HepG2 (cell line): Measurements from ENCODE around the gene NELL2. TPM values are rescaled to one million over a fixed set of nuclear protein-coding genes. Genes with fewer than 3 reads are reported as not detected.

Experiments used
- ATAC-seq: fragments of 200-7000 bp; cut with Tn5 transposase; 3 replicates; pipeline ENCODE4 v1.9.1; 2020; ENCODE audit warnings: mild to moderate bottlenecking, moderate library complexity
- BruUV-seq: library from RNA; stranded (reverse); fragments of 400-500 nt; replicated peaks from 2 replicates; lab custom pipeline; 2021; lab: Mats Ljungman, UMichigan
- CTCF ChIA-PET: fragments of 300-600 bp; formaldehyde crosslinking; extraction: SDS; loops from one replicate; lab custom pipeline; 2021; ENCODE audit warnings: low total read pairs, inconsistent platforms, low intra/inter-chr PET ratio; lab: Yijun Ruan, JAX
- POLR2A ChIA-PET: fragments of 350-600 bp; sonication (Branson Sonifier 250); formaldehyde crosslinking; loops from one replicate; lab custom pipeline; 2020; ENCODE audit warnings: antibody characterized with exemption, inconsistent platforms; lab: Yijun Ruan, JAX
- DNase-seq: peaks from one replicate; pipeline ENCODE4 v3.0.0-alpha.2; 2015; ENCODE audit warnings: low spot score
- FAIRE-seq: peaks from 3 replicates; lab custom pipeline; 2011; peaks lifted over from hg19 to GRCh38; lab: Jason Lieb, UNC
- H2AFZ ChIP-seq: one replicate; pipeline ENCODE4 v1.6.1; 2011; ENCODE audit warnings: low read length, inconsistent platforms
- H3K27ac ChIP-seq: fragments of 300-600 bp; 3 replicates; pipeline ENCODE4 v1.8.0; 2011; ENCODE audit warnings: mixed run types, mild to moderate bottlenecking, mixed read lengths, low read length, inconsistent platforms; ENCODE audit not compliant: insufficient read depth; ENCODE audit errors: extremely low read length
- H3K27me3 ChIP-seq, 2 experiments: fragments of 200-600 bp in 1 of 2; 2 replicates in 1 of 2; 3 replicates in 1 of 2; pipeline versions ENCODE4 v1.6.0 to v1.8.0; 2011; ENCODE audit warnings: low read length in 2 of 2, mild to moderate bottlenecking in 2 of 2, moderate library complexity in 2 of 2, inconsistent platforms in 1 of 2; ENCODE audit not compliant: insufficient read depth in 2 of 2, control insufficient read depth in 1 of 2
- H3K36me3 ChIP-seq, 2 experiments: fragments of 200-600 bp in 1 of 2; replicated peaks in 1 of 2; 2 replicates in 1 of 2; 3 replicates in 1 of 2; pipeline versions ENCODE4 v1.5.1 to v1.8.0; 2011; ENCODE audit warnings: low read length in 2 of 2, inconsistent platforms in 1 of 2; ENCODE audit not compliant: insufficient read depth in 2 of 2, control insufficient read depth in 1 of 2
- H3K4me1 ChIP-seq: 2 replicates; pipeline ENCODE4 v1.5.1; 2012; ENCODE audit warnings: low read length, inconsistent platforms; ENCODE audit not compliant: insufficient read depth
- H3K4me2 ChIP-seq: 2 replicates; pipeline ENCODE4 v1.6.0; 2011; ENCODE audit warnings: low read depth, low read length, inconsistent platforms
- H3K4me3 ChIP-seq, 3 experiments: fragments of 200-600 bp in 1 of 3; sonication (generic), shearing (Covaris generic) in 1 of 3; replicated peaks in 1 of 3; 2 replicates each; pipeline ENCODE4 v1.5.1; 2011 to 2016; ENCODE audit warnings: low read length in 3 of 3, inconsistent platforms in 2 of 3, low read depth in 2 of 3, mild to moderate bottlenecking in 2 of 3, control low read depth in 1 of 3, mixed read lengths in 1 of 3; ENCODE audit not compliant: insufficient read depth in 1 of 3
- H3K79me2 ChIP-seq: one replicate; pipeline ENCODE4 v1.6.1; 2011; ENCODE audit warnings: low read length, inconsistent platforms; ENCODE audit not compliant: insufficient read depth
- H3K9ac ChIP-seq: 2 replicates; pipeline ENCODE4 v1.6.0; 2011; ENCODE audit warnings: mild to moderate bottlenecking, low read depth, low read length, inconsistent platforms; ENCODE audit not compliant: insufficient read depth
- H3K9me3 ChIP-seq: 2 replicates; pipeline ENCODE4 v1.5.1; 2012; ENCODE audit warnings: mild to moderate bottlenecking, low read length
- H4K20me1 ChIP-seq: 2 replicates; pipeline ENCODE4 v1.6.0; 2011; ENCODE audit warnings: inconsistent platforms, mild to moderate bottlenecking, low read length, moderate library complexity; ENCODE audit not compliant: insufficient read depth
- ETV5 ChIP-seq: IDR thresholded peaks from 2 replicates; pipeline ENCODE4 v1.6.1; 2018; ENCODE audit warnings: missing biosample characterization, missing genetic modification reagents, inconsistent platforms, borderline replicate concordance
- GTF2F1 ChIP-seq: fragments of 150-350 bp; IDR thresholded peaks from 2 replicates; pipeline ENCODE4 v1.6.1; 2014; ENCODE audit warnings: low read length
- GZF1 ChIP-seq: sonication (generic); formaldehyde crosslinking; IDR thresholded peaks from 2 replicates; pipeline ENCODE4 v1.5.1; 2020; ENCODE audit warnings: mild to moderate bottlenecking, missing genetic modification reagents
- HNRNPK ChIP-seq: fragments of 200-400 bp; formaldehyde crosslinking; IDR thresholded peaks from 2 replicates; pipeline ENCODE4 v1.6.1; 2018; ENCODE audit warnings: low read length, low read depth, moderate library complexity, mild to moderate bottlenecking; ENCODE audit not compliant: poor library complexity, severe bottlenecking
- IKZF4 ChIP-seq: sonication (generic); formaldehyde crosslinking; IDR thresholded peaks from 2 replicates; pipeline ENCODE4 v1.5.1; 2020; ENCODE audit warnings: borderline replicate concordance, mild to moderate bottlenecking, low read depth, missing genetic modification reagents; ENCODE audit errors: not compliant biosample characterization
- KDM1A ChIP-seq: IDR thresholded peaks from 2 replicates; pipeline ENCODE4 v1.6.1; 2016; ENCODE audit warnings: missing compliant biosample characterization
- NFAT5 ChIP-seq: sonication (generic); formaldehyde crosslinking; IDR thresholded peaks from 2 replicates; pipeline ENCODE4 v1.4.0; 2020; ENCODE audit warnings: missing genetic modification reagents
- SIN3B ChIP-seq: fragments of 150-350 bp; IDR thresholded peaks from 2 replicates; pipeline ENCODE4 v1.6.1; 2014; ENCODE audit warnings: low read length
- TEF ChIP-seq: sonication (generic); formaldehyde crosslinking; IDR thresholded peaks from 2 replicates; pipeline ENCODE4 v1.5.0; 2020; ENCODE audit warnings: missing genetic modification reagents
- TOPORS ChIP-seq: sonication (generic); formaldehyde crosslinking; IDR thresholded peaks from 2 replicates; pipeline ENCODE4 v1.8.0; 2023; ENCODE audit warnings: mild to moderate bottlenecking, missing genetic modification reagents
- ZFY ChIP-seq: sonication (generic); formaldehyde crosslinking; IDR thresholded peaks from 2 replicates; pipeline ENCODE4 v1.4.0; 2020; ENCODE audit warnings: missing genetic modification reagents
- ZNF576 ChIP-seq: sonication (generic); formaldehyde crosslinking; IDR thresholded peaks from 2 replicates; pipeline ENCODE4 v1.4.0; 2020; ENCODE audit warnings: mild to moderate bottlenecking, missing genetic modification reagents
- ZNF616 ChIP-seq: sonication (generic); formaldehyde crosslinking; IDR thresholded peaks from 2 replicates; pipeline ENCODE4 v1.5.0; 2020; ENCODE audit warnings: low read depth, mild to moderate bottlenecking, missing genetic modification reagents
- ZNF740 ChIP-seq: sonication (generic); formaldehyde crosslinking; IDR thresholded peaks from 2 replicates; pipeline ENCODE4 v1.4.0; 2020; ENCODE audit warnings: missing genetic modification reagents
- WGBS: methylation state at CpG from one replicate; pipeline ENCODE4 v1.1.6; 2017; ENCODE audit warnings: low lambda C conversion rate; 5-methylcytosine and 5-hydroxymethylcytosine counted together
- in situ Hi-C: cut with HindIII; loops from 2 replicates; pipeline ENCODE4 v1.10.0; 2017; ENCODE audit warnings: low pct_unique_long_range_greater_than_20kb; ENCODE audit not compliant: extremely low pct_ligation_motif_present
- intact Hi-C: fragments of 100-400 bp; cut with micrococcal nuclease; formaldehyde crosslinking; loops from one replicate; pipeline ENCODE4 v1.10.0; 2022; ENCODE audit not compliant: unreplicated experiment
- polyA plus RNA-seq, 8 experiments: library from polyadenylated mRNA; depleted of rRNA in 3 of 8; stranded (reverse) in 7 of 8; unstranded in 1 of 8; fragments of >200 nt; fragmentation: Illumina TruSeq in 4 of 8; extraction: Trizol in 4 of 8; gene quantifications; 2 replicates each; pipeline versions ENCODE4 v1.2.1 to v1.2.3, GENCODE V29; 2011 to 2016; ENCODE audit warnings: low read depth in 4 of 8, missing spikeins in 1 of 8, mixed read lengths in 1 of 8; ENCODE audit not compliant: insufficient read depth in 1 of 8
- total RNA-seq, 5 experiments: library from RNA; depleted of rRNA; stranded (reverse); fragments of >200 nt; fragmentation: Illumina TruSeq; extraction: Trizol; gene quantifications; 2 replicates each; pipeline ENCODE4 v1.2.3, GENCODE V29; 2016; ENCODE audit warnings: low read depth in 1 of 5

Gene NELL2
- total and polyA plus RNA-seq, 2 of the 13 experiments (the other 11 are each of a cell fraction or from before 2014, with no cell fraction given): 0.11 TPM; not detected in 1

- DNase-seq: no peak
- Histone ChIP-seq H3K36me3 (no peaks in the 10 kb centered on the region), H3K27me3 (no peaks in the 10 kb centered on the region), H3K9ac (no peak overlapping the region), H3K9me3 (no peaks in the 10 kb centered on the region), H2AFZ (no peak overlapping the region), H3K4me1 (no peaks in the 10 kb centered on the region), H3K79me2 (no peaks in the 10 kb centered on the region), H3K4me2 (no peak overlapping the region), H4K20me1 (no peaks in the 10 kb centered on the region), H3K4me3 (no peak overlapping the region), H3K27ac (no peak overlapping the region)
- in situ Hi-C loops (no loop called here), intact Hi-C loops (no loop called here)
- no peak for ATAC-seq
- TF ChIP-seq TEF (CRISPR knock-in tag) (no peak), ZFY (CRISPR knock-in tag) (no peak), KDM1A (CRISPR knock-in tag) (no peak), IKZF4 (CRISPR knock-in tag) (no peak), ETV5 (no peak), GTF2F1 (no peak), ZNF616 (CRISPR knock-in tag) (no peak), NFAT5 (no peak), TOPORS (no peak), SIN3B (no peak), HNRNPK (no peak), ZNF740 (CRISPR knock-in tag) (no peak), ZNF576 (CRISPR knock-in tag) (no peak), GZF1 (CRISPR knock-in tag) (no peak)
- 10% methylated on average over 2 of the region's 2 CpGs for WGBS
- no TSS peak for BruUV-seq
- FAIRE-seq: no peak
- CTCF ChIA-PET: no interaction called here
- POLR2A ChIA-PET: no interaction called here
Measured at GRCh38 chr12:44709166-44709565, 166.9 kb downstream of the NELL2 start.
